BLaER1 (cell line): Measurements from ENCODE around the gene AS3MT.
"Not testable (repeated sequence)": the region's sequence is repeated elsewhere in the genome, so short reads cannot be mapped to it uniquely, and the experiment has no call there.

Experiments
- H3K27ac ChIP-seq: shearing (Covaris generic); formaldehyde crosslinking; 2 replicates; pipeline ENCODE4 v1.8.1; 2022
- H3K27me3 ChIP-seq: shearing (Covaris generic); formaldehyde crosslinking; 2 replicates; pipeline ENCODE4 v1.8.1; 2022
- H3K36me3 ChIP-seq: shearing (Covaris generic); formaldehyde crosslinking; 2 replicates; pipeline ENCODE4 v1.8.1; 2022
- H3K4me1 ChIP-seq: shearing (Covaris generic); formaldehyde crosslinking; 2 replicates; pipeline ENCODE4 v1.8.1; 2022
- H3K4me2 ChIP-seq: shearing (Covaris generic); formaldehyde crosslinking; 2 replicates; pipeline ENCODE4 v1.8.1; 2022
- H3K4me3 ChIP-seq: shearing (Covaris generic); formaldehyde crosslinking; 2 replicates; pipeline ENCODE4 v1.8.1; 2022
- H3K9ac ChIP-seq: shearing (Covaris generic); formaldehyde crosslinking; 2 replicates; pipeline ENCODE4 v1.8.1; 2022
- H3K9me3 ChIP-seq: shearing (Covaris generic); formaldehyde crosslinking; 2 replicates; pipeline ENCODE4 v1.8.1; 2022
- H4K20me1 ChIP-seq: shearing (Covaris generic); formaldehyde crosslinking; 2 replicates; pipeline ENCODE4 v1.8.1; 2022
- Cebpa-rat ChIP-seq: shearing (Covaris generic); IDR thresholded peaks from 2 replicates; pipeline ENCODE4 v1.8.1; 2022

AS3MT gene

GRCh38 chr10:102869258-102870198 lies at the start of gene AS3MT:
Gene AS3MT, plus strand, starts transcription at chr10:102869470. Its CDS starts 123 bp downstream, at chr10:102869593.
- Histone ChIP-seq H3K9ac (peak within 1 kb of the TSS; percentile 84), H3K27ac (peak within 1 kb of the TSS; percentile 83), H4K20me1 (no peaks in the 10 kb centered on the region), H3K4me1 (peaks cover 44% of the 10 kb centered on the region), H3K9me3 (no peaks in the 10 kb centered on the region), H3K4me2 (peak within 1 kb of the TSS; percentile 99), H3K36me3 (peaks cover 17% of the 10 kb centered on the region; the same call in 1 of the 2 replicates), H3K4me3 (peak within 1 kb of the TSS; percentile 70), H3K27me3 (no peaks in the 10 kb centered on the region)
- TF ChIP-seq Cebpa-rat, result no peak

- H3K4me3 ChIP-seq, H4K20me1 ChIP-seq, H3K27me3 ChIP-seq, H3K27ac ChIP-seq, H3K4me2 ChIP-seq, H3K36me3 ChIP-seq, H3K9me3 ChIP-seq, H3K9ac ChIP-seq: not testable (repeated sequence)
- H3K4me1 ChIP-seq, result peaks cover 37% of the 10 kb centered on the region
These were observed 49.3 kb upstream of the AS3MT start for GRCh38 chr10:102820008-102820407.

GRCh38 chr10:102822222-102822621 lies 47.0 kb upstream of the AS3MT start:
- Histone ChIP-seq H3K36me3 (no peaks in the 10 kb centered on the region), H3K27ac (no peak overlapping the region), H3K4me2 (no peak overlapping the region), H3K9ac (no peak overlapping the region), H3K27me3 (no peaks in the 10 kb centered on the region), H3K4me1 (peaks cover 24% of the 10 kb centered on the region), H4K20me1 (no peaks in the 10 kb centered on the region), H3K4me3 (no peak overlapping the region), H3K9me3 (peaks cover 13% of the 10 kb centered on the region)
- TF ChIP-seq Cebpa-rat, result no peak

GRCh38 chr10:102824664-102825063 lies 44.6 kb upstream of the AS3MT start:
- Histone ChIP-seq H3K4me1 (peaks cover 8% of the 10 kb centered on the region), H3K9ac (no peak overlapping the region), H3K27ac (no peak overlapping the region), H4K20me1 (no peaks in the 10 kb centered on the region), H3K9me3 (peaks cover 13% of the 10 kb centered on the region), H3K4me2 (no peak overlapping the region), H3K4me3 (no peak overlapping the region), H3K27me3 (no peaks in the 10 kb centered on the region), H3K36me3 (no peaks in the 10 kb centered on the region)
- TF ChIP-seq Cebpa-rat, result no peak

GRCh38 chr10:102826148-102826796 lies 43.0 kb upstream of the AS3MT start:
- Histone ChIP-seq H4K20me1 (no peaks in the 10 kb centered on the region), H3K36me3 (no peaks in the 10 kb centered on the region), H3K4me1 (peaks cover 7% of the 10 kb centered on the region), H3K27me3 (no peaks in the 10 kb centered on the region), H3K27ac (no peak overlapping the region), H3K9ac (no peak overlapping the region), H3K4me3 (no peak overlapping the region), H3K9me3 (peaks cover 13% of the 10 kb centered on the region), H3K4me2 (no peak overlapping the region; the same call in 1 of the 2 replicates)
- TF ChIP-seq Cebpa-rat, result no peak

GRCh38 chr10:102827597-102827975 lies 41.7 kb upstream of the AS3MT start:
- H3K9me3 ChIP-seq, result peaks cover 13% of the 10 kb centered on the region
- no peak overlapping the region for H3K9ac ChIP-seq
- H4K20me1 ChIP-seq, result no peaks in the 10 kb centered on the region
- no peak overlapping the region for H3K4me3 ChIP-seq
- H3K27ac ChIP-seq, result no peak overlapping the region
- peaks cover 7% of the 10 kb centered on the region for H3K4me1 ChIP-seq
- TF ChIP-seq Cebpa-rat, result no peak
- no peaks in the 10 kb centered on the region for H3K27me3 ChIP-seq
- no peaks in the 10 kb centered on the region for H3K36me3 ChIP-seq
- H3K4me2 ChIP-seq, result no peak overlapping the region

- Histone ChIP-seq H3K9ac (no peak overlapping the region), H3K4me2 (no peak overlapping the region), H3K27ac (no peak overlapping the region), H3K4me1 (no peaks in the 10 kb centered on the region), H3K27me3 (no peaks in the 10 kb centered on the region), H3K4me3 (no peak overlapping the region), H3K9me3 (no peaks in the 10 kb centered on the region), H3K36me3 (no peaks in the 10 kb centered on the region), H4K20me1 (no peaks in the 10 kb centered on the region)
- no peak for TF ChIP-seq Cebpa-rat
These were observed 37.8 kb upstream of the AS3MT start for GRCh38 chr10:102831322-102832071.

- H3K9ac ChIP-seq, result no peak overlapping the region
- H3K36me3 ChIP-seq, result no peaks in the 10 kb centered on the region
- H3K27me3 ChIP-seq, result no peaks in the 10 kb centered on the region
- no peak overlapping the region for H3K4me3 ChIP-seq
- H3K4me1 ChIP-seq, result no peaks in the 10 kb centered on the region
- no peaks in the 10 kb centered on the region for H4K20me1 ChIP-seq
- peaks cover 5% of the 10 kb centered on the region for H3K9me3 ChIP-seq
- no peak for TF ChIP-seq Cebpa-rat
- no peak overlapping the region for H3K4me2 ChIP-seq
- H3K27ac ChIP-seq, result no peak overlapping the region
These were observed 37.0 kb upstream of the AS3MT start for GRCh38 chr10:102832248-102832647.

- Histone ChIP-seq H3K9me3 (peaks cover 13% of the 10 kb centered on the region), H4K20me1 (no peaks in the 10 kb centered on the region), H3K4me3 (no peak overlapping the region), H3K27ac (no peak overlapping the region), H3K36me3 (no peaks in the 10 kb centered on the region), H3K9ac (no peak overlapping the region), H3K27me3 (no peaks in the 10 kb centered on the region), H3K4me1 (no peaks in the 10 kb centered on the region), H3K4me2 (no peak overlapping the region)
- TF ChIP-seq Cebpa-rat, result no peak
These were observed 36.3 kb upstream of the AS3MT start for GRCh38 chr10:102832987-102833386.

GRCh38 chr10:102834143-102834542 lies 35.1 kb upstream of the AS3MT start:
- Histone ChIP-seq H3K27ac (no peak overlapping the region), H4K20me1 (no peaks in the 10 kb centered on the region), H3K4me3 (no peak overlapping the region), H3K4me1 (no peaks in the 10 kb centered on the region), H3K27me3 (no peaks in the 10 kb centered on the region), H3K9me3 (peaks cover 22% of the 10 kb centered on the region), H3K9ac (no peak overlapping the region), H3K36me3 (no peaks in the 10 kb centered on the region), H3K4me2 (no peak overlapping the region)
- TF ChIP-seq Cebpa-rat, result no peak
